Left cardiac atrium (tissue), 4 donors: ENCODE results near the gene UBE2N. TPM values are rescaled to one million over a fixed set of nuclear protein-coding genes. Genes with fewer than 3 reads are reported as not detected.
"Not testable (repeated sequence)": the region's sequence is repeated elsewhere in the genome, so short reads cannot be mapped to it uniquely, and the experiment has no call there.

Experiments used
- ATAC-seq, 2 donors: fragments of 200-7000 bp; cut with Tn5 transposase; one replicate each; pipeline ENCODE4 v1.9.1; 2020; ENCODE audit warnings: mild to moderate bottlenecking in 2 of 2, moderate library complexity in 2 of 2
- DNase-seq: peaks from one replicate; pipeline ENCODE4 v3.0.0-alpha.2; 2020
- intact Hi-C, 2 donors: fragments of 100-400 bp; cut with DNase I; formaldehyde crosslinking; loops; one replicate each; pipeline versions ENCODE4 v1.14.1 to v1.15.1; 2022 to 2023
- total RNA-seq, 2 donors: library from RNA; stranded (reverse); fragmentation: NEBNext Ultra II Directional; extraction: Animal tissue kit (Norgen Biotek cat#: 25700); gene quantifications; one replicate each; pipeline ENCODE4 v1.2.1, GENCODE V29; 2021
- donor health status: DM: no; HTN: yes; CAD: no.
- donor health status: DM: no; HTN: yes; CAD: no; lungs with severe emphysema.
- donor health status: DM: yes; HTN: yes; CAD: no.
- donor health status: Dilated cardiomyopathy.

Gene UBE2N
- total RNA-seq, 2 donors from 2014 or later = 72.2 to 92.2 TPM

DNA sequence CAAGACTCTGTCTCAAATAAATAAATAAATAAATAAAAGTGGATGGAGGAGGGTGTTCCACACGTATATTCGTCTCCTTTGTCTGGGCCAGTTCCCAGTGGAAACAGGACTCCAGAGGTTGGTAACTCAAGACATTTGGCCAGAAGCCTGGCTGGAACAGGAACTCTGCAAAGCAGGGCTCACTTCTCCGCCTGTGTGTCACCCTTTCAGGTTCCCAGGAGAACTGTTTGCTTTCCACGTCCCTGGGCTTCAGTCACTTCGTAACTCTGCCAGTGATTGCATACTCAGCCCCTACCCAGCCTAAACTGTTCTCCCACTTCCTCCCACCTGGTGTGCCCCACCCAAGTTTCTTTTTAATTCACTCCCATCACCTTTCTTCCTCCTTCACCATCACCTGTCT lies 7.0 kb upstream of the UBE2N start:
- intact Hi-C loops = no loop called here
- no peak for DNase-seq
- ATAC-seq = no peak

DNA sequence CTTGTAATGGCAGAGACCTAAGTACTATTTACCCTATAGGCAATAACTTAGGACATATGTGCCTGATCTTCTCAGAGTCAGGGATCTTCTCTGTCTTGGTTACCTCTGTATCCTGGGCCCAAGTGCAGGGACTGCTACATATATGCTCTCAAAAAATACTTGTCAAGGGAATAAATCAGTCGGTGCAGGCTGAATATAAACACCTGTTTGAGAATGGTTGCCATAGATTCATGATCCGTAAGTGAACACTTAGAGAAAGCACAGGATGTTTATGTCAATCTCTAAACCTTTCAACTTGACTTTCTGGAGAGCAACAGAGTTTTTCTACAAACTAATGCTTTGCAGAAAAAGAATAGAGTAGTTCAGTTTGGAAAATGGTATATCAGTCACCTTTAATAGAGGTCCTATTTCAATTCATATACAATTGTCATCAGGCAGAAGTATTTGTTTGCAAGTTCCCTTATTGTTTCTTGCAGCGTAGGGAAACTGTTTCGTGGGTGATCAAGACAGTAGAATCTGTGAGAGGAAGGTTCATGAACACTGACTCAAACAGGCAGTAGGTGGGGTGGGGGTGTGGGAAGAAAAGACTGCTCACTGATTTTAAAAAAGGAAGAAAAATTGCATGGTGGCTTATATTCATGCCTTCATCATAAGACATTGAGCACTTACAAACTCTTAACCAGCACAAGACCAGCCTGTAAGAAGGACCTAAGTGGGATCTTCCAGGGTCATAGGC lies 6.0 kb upstream of the UBE2N start:
- DNase-seq (no peak), ATAC-seq (no peak)
- intact Hi-C loops = no loop called here

DNA sequence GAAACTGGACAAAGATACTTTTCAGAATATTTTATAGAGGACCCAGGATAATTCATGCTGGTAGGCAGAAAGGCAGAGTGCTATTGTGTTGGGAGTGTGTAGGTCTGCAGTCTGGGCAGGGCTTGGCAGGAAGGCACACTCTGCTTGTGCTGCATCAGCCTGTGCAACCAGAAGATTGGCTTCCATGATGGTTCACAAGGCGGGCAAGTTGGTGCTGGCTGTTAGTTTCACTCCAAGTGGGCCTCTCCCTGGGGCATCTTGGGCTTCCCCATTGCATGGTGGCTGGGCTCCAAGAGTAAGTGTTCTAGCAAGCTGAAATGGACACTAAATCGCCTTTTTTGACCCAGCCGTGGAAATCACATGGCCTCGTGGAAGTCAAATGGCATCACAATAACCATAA lies 1.8 kb upstream of the UBE2N start:
- ATAC-seq (no peak), DNase-seq (no peak)
- intact Hi-C loops = no loop called here

DNA sequence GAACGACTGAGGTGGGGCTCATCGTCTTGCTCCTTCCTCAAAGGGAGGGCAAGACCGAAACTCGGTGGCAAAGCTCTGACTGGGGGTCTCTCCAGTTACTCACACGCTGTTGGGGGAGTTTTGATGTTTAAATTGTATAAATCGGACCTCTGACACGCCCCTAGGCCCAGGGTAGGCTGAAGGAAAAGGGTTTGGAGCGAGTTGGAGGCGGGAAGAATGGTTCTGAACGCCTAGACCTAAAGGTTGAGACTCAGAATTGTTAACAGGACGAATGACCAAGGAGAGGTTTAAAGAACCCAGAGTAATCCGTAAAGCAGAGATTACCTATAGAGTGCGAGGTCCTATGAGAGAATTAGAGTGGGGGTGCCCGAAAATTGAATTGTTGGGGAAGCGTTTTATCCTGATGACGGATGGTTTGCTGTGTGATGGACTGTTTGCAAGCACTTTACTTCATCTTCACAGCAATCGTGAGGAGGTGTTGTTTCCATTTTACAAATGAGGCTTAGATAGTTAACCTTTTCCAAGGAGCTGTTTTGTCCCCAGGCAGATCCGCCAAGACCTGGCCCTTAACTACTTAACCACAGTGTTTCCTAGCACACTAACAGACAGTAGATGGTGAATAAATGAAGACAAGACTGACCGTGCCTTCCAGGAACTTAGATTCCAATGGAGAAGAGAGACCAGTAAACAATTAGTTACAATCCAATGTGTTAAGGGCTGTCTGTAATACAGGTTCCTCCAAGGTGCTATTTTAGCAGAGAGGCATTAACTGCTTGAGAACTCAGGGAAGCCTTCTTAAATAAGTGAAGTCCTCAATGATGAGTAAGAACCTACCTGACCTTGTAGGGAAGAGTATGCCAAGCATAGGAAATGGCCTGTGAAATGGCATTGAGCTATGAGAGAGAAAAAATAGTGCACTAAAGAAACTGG lies 929 bp upstream of the UBE2N start:
- DNase-seq = no peak
- intact Hi-C loops = no loop called here
- peak in 1 of 2 donors; percentile 3 for ATAC-seq

DNA sequence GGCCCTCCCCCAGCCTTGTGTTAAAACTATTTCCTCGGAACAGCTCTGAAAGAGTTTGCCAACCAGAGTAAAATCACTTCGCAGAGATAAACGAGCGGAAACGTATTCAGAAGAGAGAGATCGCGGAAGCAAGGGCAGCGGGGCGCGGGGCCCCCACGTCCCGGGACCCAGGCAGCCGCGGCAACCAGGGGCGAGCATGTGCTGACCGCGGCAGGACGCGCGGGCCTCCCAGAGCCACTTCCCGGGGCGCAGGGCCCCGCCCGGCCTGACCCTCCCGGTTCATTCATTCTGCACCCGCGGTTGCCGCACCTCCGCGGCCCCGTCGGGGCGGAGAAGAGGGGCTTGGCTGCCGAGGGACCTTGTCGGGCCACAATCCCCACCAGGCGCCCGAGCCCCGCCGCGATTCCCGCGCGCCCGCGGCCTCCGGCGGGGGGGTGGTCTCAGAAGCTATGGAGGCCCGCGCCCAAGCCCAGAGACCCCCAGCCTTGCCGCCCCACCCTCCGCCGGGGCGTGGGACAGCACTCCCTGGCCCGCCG lies 598 bp downstream of the UBE2N start:
- ATAC-seq (peak; percentile 30 to 40), DNase-seq (peak; percentile 48)
- intact Hi-C loops = no loop called here

DNA sequence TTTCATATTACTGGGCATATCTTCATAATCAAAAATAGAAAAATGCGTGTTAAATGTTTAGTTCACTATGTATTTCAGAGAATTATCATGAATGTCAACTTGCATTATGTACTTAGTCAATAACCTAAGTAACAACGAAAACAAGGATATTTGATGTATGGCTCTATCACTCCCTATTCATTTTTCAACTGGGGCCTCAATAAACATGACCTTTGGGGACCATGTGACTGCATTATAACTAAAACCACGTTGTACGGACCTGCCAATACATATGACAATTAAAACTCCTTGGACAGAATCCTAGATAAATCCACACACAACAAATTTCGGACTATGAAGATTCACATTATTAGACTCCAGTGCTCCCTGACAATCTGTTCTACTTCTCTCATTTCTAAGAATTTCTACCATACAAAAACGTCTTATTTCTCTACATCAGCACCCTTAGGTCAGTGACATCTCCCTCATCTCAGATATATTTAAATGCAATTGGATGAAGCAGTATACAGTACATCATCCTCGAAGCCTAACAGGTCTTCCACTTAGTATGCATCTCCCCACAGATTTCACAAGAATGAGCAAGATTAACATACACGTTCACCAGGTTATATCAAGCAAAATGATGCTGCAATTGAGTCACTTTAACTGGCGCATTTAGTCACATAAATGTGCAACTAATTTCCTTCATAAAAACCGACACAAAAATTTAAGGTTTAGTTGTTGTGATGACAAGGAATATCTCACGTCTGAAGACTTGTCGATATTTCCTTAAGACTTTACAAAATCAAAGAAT lies 1.5 kb downstream of the UBE2N start:
- ATAC-seq = no peak
- intact Hi-C loops = no loop called here
- DNase-seq = no peak

DNA sequence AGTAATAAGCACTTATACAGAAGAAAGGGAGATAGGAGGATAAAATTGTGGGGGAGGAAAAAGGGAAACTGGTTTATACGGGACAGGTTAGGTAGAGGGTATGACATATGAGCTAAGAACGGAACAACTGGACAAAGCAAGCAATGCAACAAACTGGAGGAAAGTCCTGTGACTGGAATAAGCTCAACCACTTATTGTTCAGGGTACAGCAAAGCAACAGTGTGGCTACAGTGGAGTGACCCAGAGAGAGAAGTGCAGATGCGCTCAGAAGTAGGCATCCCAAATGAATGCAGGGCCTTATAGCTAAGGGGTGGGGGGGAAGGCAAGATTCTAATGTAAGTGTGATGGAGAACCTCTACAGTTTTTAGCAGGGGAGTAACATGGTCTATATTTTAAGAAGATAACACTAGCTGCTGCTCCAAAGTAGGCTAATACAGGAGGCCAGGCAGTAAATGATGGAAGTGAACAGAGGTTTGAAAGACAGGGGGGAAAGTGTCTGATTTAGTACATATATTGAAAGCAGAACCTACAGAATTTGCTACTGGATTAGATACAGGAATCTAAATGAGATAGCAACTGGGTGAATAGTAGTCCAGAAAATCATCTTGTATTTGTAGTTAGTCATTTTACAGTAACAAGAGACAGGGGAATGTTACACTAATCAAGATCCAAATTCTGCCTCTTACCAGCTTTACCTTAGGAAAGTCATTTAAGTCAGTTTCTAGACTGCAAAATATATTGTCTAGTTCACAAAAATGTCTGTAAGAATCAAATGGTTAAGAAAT lies 3.3 kb downstream of the UBE2N start:
- ATAC-seq = no peak
- no peak for DNase-seq
- intact Hi-C loops = no loop called here

DNA sequence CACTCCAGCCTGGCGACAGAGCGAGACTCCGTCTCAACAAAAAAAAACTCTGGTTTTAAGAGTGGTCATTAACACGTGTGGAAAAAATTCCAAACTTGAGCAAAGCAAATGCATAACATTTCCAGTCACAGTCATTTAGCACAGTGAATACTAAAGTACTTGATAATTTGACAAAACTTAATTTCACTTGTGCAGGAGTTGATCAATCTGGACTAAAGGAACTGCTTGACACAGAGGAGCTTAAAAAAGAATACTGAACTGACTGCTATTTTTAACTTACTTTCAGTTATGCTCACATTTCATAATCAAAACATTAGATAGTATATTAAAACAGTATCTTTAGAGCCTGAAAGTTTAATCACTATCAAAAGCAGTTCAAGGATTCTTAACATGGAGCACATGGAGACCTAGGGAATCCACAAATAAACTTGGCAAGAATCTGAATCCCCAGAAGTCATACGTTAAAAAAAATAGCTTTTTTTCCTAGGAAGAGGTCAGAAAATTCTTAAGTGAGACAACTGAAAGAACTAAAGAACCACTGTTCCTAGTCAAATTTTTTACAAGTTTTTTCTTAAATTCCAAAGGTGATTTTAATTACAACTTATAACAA lies 7.4 kb downstream of the UBE2N start:
- peak in 1 of 2 donors; percentile 25 for ATAC-seq
- DNase-seq = no peak
- intact Hi-C loops = no loop called here

DNA sequence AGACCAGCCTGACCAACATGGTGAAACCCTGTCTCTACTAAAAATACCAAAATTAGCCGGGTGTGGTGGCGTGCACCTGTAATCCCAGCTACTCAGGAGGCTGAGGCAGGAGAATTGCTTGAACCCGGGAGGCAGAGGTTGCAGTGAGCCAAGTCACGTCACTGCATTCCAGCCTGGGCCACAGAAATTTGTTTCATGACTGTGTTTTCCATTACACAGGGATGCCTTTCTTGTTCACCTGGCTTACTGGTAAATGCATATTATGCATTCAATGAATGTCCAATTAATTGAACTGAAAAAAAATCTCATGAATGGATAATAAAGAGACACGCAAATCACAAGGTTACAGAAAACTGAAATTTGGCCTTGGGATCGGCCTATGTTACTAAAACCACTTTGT lies 9.7 kb downstream of the UBE2N start:
- intact Hi-C loops, ATAC-seq, DNase-seq: not testable (repeated sequence)

DNA sequence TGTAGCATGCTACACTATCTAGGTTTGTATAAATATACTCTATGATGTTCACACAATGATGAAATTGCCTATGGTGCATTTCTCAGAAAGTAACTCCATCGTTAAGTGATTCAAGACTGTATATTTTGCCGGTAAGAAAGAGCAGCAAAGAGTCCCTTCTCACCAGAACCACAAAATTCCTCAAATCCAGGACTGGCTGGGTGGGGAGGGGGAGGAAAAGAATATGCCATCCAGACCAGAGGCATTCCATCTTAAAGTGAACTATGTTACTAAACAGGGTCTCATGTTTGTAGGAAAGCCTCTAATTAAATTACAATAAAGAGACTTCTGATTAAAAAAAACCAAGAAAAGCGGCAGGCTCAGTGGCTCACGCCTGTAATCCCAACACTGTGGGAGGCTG lies 11.5 kb downstream of the UBE2N start:
- DNase-seq = no peak
- intact Hi-C loops = no loop called here
- ATAC-seq = no peak

DNA sequence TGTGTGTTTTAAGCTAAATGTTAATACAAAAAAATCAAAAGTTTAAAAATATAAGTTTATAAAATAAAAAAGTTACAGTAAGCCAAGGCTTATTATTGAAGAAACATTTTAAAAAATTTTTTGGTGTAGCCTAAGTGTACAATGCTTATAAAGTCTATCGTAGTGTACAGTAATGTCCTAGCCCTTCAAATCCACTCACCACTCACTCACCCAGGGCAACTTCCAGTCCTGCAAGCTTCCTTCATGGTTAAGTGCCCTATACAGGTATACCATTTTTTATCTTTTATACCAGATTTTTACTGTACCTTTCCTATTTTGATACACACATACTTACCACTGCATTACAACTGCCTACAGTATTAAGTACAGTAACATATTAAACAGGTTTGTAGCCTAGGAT lies 11.9 kb downstream of the UBE2N start:
- intact Hi-C loops = no loop called here
- ATAC-seq = no peak
- no peak for DNase-seq

DNA sequence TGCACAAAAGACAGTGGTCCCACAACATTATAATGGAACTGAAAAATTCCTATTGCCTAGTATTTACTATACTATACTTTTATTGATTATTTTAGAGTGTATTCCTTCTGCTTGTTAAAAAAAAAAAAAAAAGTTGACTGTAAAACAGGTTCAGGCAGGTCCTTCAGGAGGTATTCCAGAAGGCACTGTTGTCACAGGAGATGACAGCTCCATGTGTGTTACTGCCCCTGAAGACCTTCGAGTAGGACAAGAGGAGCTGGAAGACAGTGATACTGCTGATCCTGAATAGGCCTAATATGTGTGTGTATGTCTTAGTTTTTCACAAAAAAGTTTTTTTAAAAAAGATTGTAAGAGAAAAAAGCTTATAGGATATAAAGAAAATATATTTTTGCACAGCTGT lies 12.3 kb downstream of the UBE2N start:
- ATAC-seq = no peak

DNA sequence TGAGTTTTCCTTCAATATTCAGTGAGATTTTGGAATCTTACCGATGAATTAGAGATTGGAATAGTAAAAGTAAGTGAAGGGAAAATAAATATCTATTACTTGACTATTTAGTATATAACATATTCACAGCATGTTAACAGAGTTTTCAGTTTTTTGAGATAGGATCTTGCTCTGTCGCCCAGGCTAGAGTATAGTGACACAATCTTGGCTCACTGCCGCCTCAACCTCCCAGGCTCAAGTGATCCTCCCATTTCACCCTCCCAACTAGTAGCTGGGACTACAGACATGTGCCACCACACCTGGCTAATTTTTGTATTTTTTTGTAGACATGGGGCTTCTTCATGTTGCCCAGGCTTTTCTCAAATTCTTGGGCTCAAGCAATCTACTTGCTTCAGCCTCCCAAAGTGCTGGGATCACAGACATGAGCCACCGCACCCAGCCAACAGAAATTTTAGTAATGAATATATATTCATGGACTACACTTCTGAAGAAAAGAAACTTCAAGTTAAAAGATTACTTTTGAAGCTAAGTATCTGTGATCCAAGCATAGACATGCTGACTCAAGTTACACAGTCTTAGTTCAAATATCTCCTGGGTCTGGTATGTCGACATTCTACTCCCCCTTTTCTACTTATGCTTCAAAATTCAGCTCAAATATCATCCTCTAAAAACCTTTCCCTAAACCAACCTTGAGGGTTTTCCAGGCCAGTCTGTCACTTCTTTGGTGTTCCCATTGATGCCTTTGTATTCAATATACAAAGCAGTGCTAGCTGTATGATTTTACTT lies 13.8 kb downstream of the UBE2N start:
- intact Hi-C loops = no loop called here
- DNase-seq = no peak
- ATAC-seq = peak in 1 of 2 donors; percentile 57

More for the DNA sequence above, 12.3 kb downstream of the UBE2N start:
- no peak for DNase-seq
- intact Hi-C loops = no loop called here

DNA sequence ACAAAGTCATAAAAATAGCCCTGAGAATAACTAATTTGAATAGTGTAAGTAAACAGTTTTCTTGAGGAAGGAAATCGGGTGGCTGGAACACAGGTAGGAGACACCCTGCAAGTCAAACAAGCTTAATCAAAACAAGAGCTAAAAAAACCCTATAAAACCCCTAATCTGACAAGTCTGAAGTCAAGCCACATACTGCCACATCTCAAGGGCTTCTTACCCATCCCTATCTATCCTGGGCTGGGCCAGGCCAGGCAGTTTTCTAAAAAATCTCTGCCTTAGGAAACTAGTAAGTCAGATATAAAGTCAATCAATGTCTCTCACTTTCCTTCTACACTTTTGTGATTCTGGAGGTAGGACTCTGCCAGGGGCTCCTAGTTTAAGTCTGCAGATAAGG lies 15.3 kb downstream of the UBE2N start:
- intact Hi-C loops = no loop called here
- no peak for ATAC-seq
- DNase-seq = no peak

DNA sequence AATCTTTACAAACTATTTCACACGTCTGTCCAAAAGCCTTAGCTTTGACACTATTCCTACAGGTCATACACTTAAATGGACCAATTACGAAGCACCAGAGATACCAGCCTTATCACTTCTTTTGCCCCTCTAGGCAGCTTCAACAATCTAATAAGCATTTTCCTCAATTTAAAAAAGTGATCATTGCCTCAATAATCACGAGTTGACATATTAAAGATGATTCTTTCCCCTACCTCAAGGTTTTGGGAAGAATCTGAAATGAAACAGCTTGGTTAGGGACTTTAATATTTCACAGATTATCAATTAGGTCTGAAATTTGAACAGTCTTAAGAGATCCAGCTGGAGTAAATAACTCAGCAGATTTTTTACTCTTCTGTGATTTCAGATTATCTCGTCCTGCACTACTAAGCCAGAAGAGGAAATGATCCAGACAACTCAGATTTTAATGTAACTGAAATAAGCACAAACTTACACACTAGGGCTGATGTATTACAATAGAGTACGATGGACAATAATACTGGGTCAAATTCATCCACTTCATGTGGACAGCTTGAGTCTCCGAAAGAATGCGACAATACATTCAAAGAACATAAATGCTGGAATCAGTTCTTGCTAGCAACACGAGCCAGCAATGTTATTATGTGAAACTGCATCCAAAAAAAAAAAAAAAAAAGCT lies 15.9 kb downstream of the UBE2N start:
- intact Hi-C loops = no loop called here
- DNase-seq = no peak
- ATAC-seq = no peak

DNA sequence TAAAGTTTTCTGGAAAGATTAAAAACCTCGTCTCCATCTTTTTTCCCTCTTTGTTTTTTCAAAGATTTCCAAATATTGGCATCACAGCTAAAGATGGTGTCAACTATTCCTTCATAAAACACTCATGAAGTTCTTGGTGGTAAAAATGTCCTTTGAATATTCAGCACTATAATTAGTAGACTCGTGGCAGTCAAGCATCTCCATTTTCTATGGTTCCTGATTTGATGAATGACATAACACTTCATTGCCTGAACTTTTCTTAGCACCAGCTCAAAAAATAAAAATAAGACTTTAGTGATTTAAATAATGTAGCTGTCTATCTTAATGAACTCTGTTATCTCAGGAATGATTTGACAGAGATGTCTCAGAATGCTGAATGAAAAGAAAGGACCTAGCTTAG lies 19.7 kb downstream of the UBE2N start:
- DNase-seq = no peak
- ATAC-seq = no peak
- intact Hi-C loops = no loop called here
